GM19455 (cell line): ENCODE measurements around the gene FUT6.
"Not testable (repeated sequence)": the region's sequence is repeated elsewhere in the genome, so short reads cannot be mapped to it uniquely, and the experiment has no call there.

ENCODE experiments used
- ATAC-seq: cut with Tn5 transposase; IDR thresholded peaks from one replicate; pipeline ENCODE4 v1.9.1; 2021; ENCODE audit not compliant: unreplicated experiment

Gene FUT6, protein sequence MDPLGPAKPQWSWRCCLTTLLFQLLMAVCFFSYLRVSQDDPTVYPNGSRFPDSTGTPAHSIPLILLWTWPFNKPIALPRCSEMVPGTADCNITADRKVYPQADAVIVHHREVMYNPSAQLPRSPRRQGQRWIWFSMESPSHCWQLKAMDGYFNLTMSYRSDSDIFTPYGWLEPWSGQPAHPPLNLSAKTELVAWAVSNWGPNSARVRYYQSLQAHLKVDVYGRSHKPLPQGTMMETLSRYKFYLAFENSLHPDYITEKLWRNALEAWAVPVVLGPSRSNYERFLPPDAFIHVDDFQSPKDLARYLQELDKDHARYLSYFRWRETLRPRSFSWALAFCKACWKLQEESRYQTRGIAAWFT

DNA sequence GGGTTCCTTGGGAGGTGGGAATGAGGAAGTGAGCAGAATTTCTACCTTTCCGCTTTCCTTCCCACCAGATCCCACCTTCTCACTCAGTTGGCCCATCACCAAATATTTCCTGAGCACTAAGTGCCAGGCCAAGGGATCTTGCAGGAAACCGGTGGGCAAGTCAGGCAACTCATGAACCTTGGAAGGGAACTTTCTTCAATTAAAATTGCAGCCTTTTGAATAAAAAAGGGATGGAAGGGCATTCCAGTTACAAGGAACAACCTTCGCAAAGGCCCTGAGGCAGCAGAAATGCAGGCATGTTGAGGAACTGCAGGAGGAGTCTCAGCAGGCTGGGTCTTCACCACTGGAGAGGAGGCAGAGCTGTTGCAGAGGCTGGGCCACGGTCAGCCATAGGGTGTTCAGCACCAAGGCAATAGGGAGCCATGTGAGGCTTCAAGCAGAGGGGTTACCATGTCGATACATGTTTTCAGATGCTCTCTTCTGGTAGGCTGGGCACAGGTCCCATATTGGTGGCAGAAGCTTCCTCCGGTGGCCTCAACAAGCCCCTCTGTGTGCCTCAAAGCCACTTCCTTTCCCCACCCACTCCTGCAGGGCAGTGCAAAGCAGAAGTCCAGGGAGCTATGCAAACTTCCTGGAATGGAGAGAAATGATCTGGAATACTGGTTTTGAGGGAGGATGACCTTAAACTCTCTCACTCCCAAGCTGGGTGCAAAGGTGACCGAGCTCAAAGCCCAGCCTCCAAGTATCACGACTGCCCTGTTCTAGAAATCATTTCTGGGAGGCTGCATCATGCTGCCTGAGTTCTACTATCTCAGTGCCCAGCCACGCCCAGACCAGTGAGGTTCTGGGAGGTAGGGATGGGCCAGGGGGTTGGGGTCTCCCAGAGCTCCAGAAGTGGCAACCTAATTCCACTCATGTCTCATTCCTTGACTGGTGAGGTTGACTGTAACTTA lies at the start of gene FUT6:
Gene FUT6, minus strand, starts transcription at position 638 of the 953 bp plus-strand sequence. CDS start 7,135 bp downstream, outside the sequence.
- ATAC-seq, result no peak

DNA sequence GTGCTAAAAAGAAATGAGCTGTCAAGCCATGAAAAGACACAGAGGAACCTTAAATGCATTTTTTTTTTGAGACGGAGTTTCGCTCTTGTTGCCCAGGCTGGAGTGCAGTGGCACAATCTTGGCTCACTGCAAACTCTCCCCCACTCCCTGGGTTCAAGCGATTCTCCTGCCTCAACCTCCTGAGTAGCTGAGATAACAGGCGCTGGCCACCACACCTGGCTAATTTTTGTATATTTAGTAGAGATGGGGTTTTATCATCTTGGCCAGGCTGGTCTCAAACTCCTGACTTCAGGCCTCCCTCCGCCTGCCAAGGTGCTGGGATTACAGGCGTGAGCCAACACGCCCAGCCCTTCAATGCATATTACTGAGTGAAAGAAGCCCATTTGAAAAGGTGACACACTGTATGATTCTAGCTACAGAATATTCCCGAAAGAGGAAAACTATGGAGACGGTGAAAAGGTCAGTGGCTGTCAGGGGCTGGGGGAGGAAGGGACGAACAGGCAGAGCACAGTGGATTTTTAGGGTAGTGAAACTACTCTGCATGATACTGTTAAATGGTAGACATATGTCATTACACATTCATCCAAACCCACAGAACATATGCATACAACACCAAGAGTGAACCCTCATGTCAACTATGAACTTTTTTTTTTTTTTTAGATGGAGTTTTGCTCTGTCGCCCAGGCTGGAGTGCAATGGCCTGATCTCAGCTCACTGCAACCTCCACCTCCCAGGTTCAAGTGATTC lies 44.7 kb upstream of the FUT6 start:
- ATAC-seq, result not testable (repeated sequence)

DNA sequence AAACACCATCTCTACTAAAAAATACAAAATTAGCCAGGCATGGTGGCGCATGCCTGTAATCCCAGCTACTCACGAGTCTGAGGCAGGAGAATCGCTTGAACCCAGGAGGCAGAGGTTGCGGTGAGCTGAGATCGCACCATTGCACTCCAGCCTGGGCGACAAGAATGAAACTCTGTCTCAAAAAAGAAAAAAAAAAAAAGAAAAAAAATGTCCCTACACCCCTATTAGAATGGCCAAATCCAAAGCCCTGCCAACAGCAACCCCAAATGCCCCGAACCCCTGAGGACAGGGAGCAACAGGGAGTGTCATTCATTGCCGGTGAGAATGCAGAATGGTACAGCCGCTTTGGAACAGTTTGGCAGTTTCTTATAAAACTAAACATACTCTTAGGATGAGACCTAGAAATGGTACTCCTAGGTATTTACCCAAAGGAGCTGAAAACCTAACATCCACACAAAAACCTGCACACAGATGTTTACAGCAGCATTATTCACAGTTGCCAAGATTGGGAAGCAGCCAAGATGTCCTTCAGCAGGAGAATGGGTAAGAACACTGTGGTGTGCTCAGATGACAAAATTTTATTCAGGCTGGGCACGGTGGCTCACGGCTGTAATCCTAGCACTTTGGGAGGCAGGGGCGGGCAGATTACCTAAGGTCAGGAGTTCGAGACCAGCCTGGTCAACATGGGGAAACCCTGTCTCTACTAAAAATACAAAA lies 43.8 kb upstream of the FUT6 start:
- not testable (repeated sequence) for ATAC-seq

DNA sequence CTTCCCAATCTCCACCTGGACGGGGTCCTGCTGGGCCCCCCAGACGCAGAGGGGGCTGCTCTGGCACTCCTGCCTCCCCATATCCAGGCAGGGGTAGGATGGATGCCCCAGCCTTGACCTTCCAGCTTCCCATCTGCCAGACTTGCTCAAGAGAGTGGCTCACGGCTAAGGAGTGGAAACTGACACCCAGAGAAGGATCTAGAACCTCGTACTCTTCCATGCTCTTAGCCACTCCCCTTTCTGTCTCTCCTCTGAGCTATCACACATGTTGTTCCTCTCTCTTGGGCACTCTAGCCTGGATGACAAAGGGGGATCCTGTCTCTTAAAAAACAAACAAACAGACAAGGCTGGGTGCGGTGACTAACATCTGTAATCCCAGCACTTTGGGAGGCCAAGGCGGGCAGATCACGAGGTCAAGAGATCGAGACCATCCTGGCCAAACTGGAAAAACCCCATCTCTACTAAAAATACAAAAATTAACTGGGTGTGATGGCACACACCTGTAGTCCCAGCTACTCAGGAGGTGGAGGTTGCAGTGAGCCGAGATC lies 43.0 kb upstream of the FUT6 start:
- no peak for ATAC-seq

DNA sequence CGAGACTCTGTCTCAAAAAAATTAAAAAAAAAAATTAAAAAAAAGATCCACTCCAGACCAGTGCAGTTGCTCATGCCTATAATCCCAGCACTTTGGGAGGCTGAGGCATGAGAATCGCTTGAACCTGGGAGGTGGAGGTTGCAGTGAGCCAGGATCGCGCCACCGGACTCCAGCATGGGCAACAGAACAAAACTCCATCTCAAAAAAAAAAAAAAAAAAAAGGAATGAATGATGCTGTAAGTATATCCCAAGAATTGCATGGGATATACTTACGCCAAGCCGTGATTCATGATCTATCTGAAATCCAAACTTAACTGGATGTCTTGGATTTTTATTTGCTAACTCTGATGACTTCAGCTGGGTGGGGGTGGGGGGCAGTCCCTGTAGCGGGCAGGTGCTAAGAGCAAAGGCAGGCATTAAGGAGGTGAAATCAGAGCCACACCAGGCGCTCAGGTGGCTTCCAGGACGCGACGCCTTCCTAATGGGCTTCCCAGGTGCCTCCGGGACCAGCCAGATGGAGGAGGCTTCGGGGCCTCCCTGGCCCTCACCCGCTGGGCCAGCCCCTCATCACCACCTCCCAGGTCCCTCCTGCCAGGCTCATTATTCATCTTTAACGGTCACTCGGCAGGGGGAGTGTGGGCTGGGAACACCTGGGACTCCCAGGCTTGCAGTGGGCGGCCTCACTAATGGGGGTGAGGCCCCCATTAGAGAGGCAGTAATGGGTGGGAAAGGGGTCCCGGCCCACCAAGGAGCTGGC lies 42.2 kb upstream of the FUT6 start:
- ATAC-seq, result no peak

DNA sequence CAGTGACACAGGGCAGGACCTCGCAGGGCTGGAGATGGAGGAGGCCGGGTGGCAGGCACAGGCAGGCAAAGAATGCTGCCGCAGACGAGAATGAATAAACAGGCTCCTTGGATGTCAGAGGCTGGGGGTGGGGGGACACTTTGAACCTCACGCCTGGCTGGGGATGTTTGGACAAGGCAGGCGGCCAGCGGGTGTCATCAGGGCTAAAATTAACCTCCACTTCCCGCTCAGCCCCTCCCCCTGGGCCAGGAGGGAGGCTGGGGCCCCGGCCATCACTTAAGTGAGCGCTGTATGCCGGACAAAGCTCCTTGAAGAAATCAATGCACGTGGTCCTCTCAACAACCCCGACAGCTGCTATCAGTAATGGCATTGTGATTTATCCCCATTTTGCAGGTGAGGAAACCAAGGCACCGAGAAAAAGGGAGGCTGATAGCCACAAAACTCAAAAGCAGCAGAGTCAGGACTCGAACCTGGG lies 41.1 kb upstream of the FUT6 start:
- ATAC-seq, result no peak

DNA sequence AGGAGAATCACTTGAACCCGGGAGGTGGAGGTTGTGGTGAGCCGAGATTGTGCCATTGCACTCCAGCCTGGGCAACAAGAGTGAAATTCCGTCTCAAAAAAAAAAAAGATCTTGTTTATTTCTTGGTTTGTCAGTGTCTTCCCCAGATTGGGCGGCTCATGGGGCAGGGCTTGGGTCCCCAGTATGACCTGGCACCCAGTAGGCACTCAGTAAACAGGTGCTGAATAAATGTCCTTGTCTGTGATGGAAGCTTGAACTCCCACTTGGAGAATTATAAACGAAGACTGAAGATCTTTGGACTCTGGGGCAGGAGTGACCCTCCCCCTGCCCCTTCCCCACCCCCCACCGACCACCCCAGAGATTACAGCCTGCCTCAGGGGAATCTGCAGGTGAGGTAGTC lies 40.7 kb upstream of the FUT6 start:
- no peak for ATAC-seq

DNA sequence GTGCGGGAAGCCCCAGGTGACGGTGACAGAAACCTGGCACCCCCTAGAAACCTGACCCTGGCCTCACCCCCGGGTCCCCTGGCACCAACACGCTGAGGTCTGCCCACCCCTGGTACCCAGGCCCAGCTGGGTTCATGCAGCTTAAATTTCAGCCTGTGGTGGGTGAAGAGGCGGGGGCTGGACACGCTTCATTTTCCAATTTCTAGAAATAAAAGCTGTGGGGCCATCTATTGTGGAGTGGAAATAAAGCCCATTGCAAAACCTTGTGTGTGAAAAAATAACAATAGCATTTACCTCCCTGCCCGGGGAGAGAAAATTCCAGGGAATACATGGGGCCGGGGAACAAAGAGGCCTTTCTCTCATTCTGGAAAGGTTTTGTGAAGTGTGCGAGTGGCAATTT lies 38.4 kb upstream of the FUT6 start:
- no peak for ATAC-seq

DNA sequence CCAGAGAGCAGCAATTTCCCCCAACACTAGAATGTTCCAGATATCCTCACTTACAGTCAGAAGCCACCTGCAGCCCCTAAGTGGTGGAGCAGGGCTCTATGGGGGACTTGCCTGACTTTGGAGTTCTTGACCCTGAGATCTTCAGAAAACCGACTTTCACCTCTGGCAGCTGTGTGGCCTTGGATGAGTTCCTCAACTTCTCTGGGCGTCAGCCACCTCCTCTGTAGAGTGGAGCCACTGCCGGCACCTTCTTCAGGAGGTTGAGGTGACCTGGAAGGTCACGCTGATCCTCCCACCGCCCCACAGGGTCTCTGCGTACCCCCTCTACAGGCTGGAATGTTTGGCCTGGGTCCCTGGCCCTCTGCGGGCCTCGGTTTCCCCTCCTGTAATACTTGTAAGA lies 37.9 kb upstream of the FUT6 start:
- ATAC-seq, result no peak

DNA sequence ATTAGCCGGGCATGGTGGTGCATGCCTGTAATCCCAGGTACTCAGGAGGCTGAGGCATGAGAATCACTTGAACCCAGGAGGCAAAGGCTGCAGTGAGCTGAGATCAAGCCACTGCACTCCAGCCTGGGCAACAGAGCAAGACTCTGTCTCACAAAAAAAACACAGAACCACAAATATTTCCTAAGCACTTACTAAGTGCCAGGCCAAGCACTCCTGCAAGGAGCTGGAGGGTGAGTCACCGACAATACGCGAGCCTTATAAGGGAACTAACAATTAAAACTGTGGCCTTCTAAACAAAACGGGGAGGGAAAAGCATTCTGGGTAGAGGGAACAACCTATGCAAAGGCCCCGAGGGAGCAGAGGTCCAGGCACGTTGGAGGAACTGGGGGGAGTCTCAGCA lies 35.0 kb upstream of the FUT6 start:
- ATAC-seq, result not testable (repeated sequence)

DNA sequence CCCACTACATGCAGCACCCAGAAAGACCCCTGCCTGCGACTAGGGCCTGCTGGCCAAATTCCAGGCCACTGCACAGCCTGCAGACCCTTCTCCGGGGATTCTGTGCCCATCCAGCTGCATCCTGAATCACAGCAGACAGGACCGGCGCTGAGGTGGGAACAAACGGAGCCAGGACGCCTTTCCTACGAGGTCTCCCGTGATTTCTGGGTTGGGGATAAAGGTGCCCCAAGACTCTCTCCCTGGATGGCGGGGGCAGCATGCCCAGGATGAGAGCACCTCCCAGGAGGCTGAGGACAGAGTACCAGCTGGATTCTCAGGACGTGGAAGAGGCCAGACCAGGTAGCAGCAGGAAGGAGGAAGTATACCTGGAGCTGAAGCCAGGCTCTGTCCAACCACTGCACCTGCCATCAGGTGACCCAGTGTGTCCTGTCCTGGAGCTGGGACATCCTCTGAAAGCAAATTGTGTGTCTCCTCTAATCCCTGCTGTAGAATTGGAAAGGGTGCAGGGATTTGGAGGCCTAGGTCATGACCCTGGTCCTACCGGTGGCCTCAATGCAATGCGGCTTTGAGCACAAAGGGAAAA lies 34.2 kb upstream of the FUT6 start:
- no peak for ATAC-seq

DNA sequence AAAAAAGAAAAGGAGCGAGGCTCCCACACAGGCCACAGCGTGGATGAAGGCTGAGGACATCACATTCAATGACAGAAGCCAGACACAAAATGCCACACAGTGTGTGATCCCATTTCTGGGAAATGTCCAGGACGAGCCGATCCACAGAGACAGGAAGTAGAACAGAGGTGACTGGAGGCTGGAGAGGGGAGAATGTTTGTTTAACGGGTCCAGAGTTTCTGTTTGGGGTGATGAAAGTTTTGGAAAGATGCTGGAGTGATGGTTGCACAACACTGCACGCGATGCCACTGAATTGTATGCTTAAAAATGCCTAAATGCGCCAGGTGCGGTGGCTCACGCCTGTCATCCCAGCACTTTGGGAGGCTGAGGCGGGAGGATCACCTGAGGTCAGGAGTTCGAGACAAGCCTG lies 31.5 kb upstream of the FUT6 start:
- ATAC-seq, result no peak

DNA sequence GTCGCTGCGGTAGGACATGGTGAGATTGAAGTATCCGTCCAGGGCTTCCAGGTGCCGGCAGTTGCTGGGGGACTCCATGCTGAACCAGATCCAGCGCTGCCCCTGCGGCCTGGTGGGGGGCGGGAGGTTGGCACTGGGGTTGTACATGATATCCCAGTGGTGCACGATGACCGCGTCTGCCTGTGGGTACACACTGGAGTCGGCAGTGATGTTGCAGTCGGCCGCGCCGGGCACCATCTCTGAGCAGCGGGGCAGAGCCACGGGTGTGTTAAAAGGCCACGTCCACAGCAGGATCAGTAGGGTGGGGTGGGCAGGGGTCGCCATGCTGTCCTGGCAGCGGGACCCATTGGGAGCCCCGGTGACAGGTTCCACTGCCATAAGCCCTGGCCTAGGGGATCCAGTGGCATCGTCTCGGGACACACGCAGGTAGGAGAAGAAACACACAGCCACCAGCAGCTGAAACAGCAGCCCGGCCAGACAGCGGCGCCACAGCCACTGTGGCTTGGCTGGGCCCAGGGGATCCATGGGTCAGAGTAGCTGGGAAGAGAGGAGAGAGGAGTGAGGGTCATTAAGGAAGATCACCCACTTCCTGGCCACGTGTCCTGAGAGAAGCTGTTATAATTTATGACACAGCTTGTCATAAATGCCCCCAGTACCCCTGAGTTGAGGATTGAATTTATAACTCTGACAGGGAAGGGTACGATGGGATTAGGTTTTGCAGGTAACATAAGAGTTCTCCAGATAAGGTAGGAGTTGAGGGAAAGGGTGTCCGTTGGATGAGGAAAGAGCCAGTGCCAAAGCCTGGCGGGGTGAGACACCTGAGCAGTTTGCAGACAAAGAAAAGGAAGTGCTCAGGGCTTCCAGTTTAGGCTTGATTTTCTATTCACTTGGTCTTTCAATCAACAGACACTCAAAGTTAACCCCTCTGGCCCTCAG lies 28.0 kb upstream of the FUT6 start:
- ATAC-seq, result no peak

DNA sequence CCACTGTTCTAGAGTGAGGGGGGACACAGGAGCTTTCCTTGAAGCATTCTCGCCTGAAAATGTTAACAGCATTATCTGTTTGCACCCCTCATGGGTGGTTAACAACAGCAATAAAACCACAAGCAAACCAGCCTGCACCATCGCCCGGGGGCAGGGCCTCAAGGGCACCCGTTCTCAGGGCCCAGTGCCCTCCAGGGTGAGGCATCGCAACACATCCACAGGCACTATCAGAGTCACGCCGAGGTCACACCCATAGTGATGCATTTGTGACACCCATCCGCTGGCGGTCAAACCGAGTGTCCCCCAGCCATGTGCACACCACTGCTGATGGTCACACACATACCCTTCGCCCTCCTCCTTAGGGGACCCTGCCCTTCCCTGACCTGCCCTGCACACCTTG lies 26.3 kb upstream of the FUT6 start:
- ATAC-seq, result no peak

DNA sequence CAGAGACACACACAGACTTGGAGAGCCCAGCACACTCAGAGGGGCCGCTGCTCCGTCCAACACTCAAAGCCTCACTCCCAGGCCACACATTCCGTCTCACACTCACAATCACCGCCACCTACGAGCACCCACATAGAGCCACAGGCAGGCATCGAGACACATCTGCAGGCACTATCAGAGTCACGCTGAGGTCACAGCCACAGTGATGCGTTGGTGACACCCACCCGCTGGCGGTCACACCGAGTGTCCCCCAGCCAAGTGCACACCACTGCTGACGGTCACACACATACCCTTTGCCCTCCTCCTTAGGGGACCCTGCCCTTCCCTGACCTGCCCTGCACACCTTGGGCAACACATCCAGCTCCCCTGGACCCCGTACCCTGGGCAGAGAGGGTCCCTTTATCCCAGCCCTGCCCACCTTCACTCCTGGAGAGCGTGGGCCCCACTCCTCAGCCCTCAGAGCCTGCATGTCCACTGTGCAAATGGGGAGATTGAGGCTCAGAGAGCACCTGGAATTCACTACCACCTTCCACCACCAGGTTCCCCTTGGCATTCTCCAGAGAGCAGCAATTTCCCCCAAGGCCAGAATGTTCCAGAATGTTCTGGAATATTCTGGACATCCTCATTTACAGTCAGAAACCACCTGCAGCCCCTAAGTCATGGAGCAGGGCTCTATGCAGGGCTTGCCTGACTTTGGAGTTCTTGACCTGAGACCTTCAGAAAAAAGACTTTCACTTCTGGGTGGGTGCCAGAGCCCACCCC lies 25.4 kb upstream of the FUT6 start:
- no peak for ATAC-seq

DNA sequence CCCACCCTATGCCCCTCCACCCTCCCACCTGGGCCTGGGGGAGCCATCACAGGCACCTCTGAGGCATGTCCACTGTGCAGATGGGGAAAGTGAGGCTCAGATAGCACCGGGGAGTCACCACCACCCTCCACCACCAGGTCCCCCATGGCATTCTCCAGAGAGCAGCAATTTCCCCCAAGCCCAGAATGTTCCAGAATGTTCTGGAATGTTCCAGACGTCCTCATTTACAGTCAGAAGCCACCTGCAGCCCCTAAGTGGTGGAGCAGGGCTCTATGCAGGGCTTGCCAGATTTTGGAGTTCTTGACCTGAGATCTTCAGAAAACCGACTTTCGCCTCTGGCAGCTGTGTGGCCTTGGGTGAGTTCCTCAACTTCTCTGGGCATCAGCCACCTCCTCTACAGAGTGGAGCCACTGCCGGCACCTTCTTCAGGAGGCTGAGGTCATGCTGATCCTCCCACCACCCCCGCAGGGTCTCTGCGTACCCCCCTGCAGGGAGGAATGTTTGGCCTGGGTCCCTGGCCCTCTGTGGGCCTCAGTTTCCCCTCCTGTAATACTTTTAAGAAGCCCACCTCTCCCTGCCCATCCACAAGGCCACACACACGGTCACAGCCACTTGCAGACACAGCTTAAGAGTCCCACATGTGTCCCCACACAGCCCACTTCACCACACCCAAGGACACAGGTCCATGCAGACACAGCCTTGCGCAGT lies 24.7 kb upstream of the FUT6 start:
- ATAC-seq, result no peak
